ENCODE data around the gene NFIX. TPM values are rescaled to one million over a fixed set of nuclear protein-coding genes. Genes with fewer than 3 reads are reported as not detected.

The NFIX gene
- total RNA-seq: 6.7 and 9.7 TPM in 2 replicates

GRCh38 chr19:12994701-12995595, at the start of gene NFIX:
NFIX (plus strand) TSS chr19:12995475; CDS start chr19:12995838, 363 bp downstream.
- TF ChIP-seq CTCF (IDR thresholded peaks at IDR 0.05; ENCODE audit: insufficient read depth, low read length, poor library complexity, severe bottlenecking): no peak
- Histone ChIP-seq H3K36me3 (ENCODE audit: control insufficient read depth, insufficient read depth, low read length) (peaks cover 1% of the 10 kb centered on the region), H3K27me3 (ENCODE audit: control insufficient read depth, insufficient read depth, low read length) (peaks cover 7% of the 10 kb centered on the region), H3K4me3 (ENCODE audit: low read depth, low read length) (peak within 1 kb of the TSS; percentile 71)
- DNase-seq (ENCODE audit: low read depth): no peak

GRCh38 chr19:12945479-12946091, 49.7 kb upstream of the NFIX start, which contains the start of gene RAD23A:
RAD23A (plus strand) TSS chr19:12945862; CDS start chr19:12945949, 87 bp downstream.
- peak; percentile 80 for DNase-seq (ENCODE audit: low read depth)
- Histone ChIP-seq H3K27me3 (ENCODE audit: control insufficient read depth, insufficient read depth, low read length) (no peaks in the 10 kb centered on the region), H3K4me3 (ENCODE audit: low read depth, low read length) (peak within 1 kb of the TSS; percentile 88), H3K36me3 (ENCODE audit: control insufficient read depth, insufficient read depth, low read length) (peaks cover 6% of the 10 kb centered on the region)
- no peak for TF ChIP-seq CTCF (IDR thresholded peaks at IDR 0.05; ENCODE audit: insufficient read depth, low read length, poor library complexity, severe bottlenecking)

GRCh38 chr19:12946092-12946721, 49.1 kb upstream of the NFIX start:
- TF ChIP-seq CTCF (IDR thresholded peaks at IDR 0.05; ENCODE audit: insufficient read depth, low read length, poor library complexity, severe bottlenecking): no peak
- DNase-seq (ENCODE audit: low read depth): no peak
- Histone ChIP-seq H3K4me3 (ENCODE audit: low read depth, low read length) (peak overlapping the region; percentile 88), H3K27me3 (ENCODE audit: control insufficient read depth, insufficient read depth, low read length) (no peaks in the 10 kb centered on the region), H3K36me3 (ENCODE audit: control insufficient read depth, insufficient read depth, low read length) (peaks cover 5% of the 10 kb centered on the region)

GRCh38 chr19:12946731-12947496, 48.4 kb upstream of the NFIX start:
- peaks cover 5% of the 10 kb centered on the region for H3K36me3 ChIP-seq (ENCODE audit: control insufficient read depth, insufficient read depth, low read length)

More at GRCh38 chr19:12946731-12947496, 48.4 kb upstream of the NFIX start:
- Histone ChIP-seq H3K27me3 (ENCODE audit: control insufficient read depth, insufficient read depth, low read length) (no peaks in the 10 kb centered on the region), H3K4me3 (ENCODE audit: low read depth, low read length) (peak overlapping the region; percentile 88)
- no peak for DNase-seq (ENCODE audit: low read depth)
- TF ChIP-seq CTCF (IDR thresholded peaks at IDR 0.05; ENCODE audit: insufficient read depth, low read length, poor library complexity, severe bottlenecking): no peak
